ENCODE results near the gene ANKRD33B. TPM values are rescaled to one million over a fixed set of nuclear protein-coding genes. Genes with fewer than 3 reads are reported as not detected.

Gene ANKRD33B
- total RNA-seq, 1 experiment from 2014 or later: 3.1 TPM

DNA sequence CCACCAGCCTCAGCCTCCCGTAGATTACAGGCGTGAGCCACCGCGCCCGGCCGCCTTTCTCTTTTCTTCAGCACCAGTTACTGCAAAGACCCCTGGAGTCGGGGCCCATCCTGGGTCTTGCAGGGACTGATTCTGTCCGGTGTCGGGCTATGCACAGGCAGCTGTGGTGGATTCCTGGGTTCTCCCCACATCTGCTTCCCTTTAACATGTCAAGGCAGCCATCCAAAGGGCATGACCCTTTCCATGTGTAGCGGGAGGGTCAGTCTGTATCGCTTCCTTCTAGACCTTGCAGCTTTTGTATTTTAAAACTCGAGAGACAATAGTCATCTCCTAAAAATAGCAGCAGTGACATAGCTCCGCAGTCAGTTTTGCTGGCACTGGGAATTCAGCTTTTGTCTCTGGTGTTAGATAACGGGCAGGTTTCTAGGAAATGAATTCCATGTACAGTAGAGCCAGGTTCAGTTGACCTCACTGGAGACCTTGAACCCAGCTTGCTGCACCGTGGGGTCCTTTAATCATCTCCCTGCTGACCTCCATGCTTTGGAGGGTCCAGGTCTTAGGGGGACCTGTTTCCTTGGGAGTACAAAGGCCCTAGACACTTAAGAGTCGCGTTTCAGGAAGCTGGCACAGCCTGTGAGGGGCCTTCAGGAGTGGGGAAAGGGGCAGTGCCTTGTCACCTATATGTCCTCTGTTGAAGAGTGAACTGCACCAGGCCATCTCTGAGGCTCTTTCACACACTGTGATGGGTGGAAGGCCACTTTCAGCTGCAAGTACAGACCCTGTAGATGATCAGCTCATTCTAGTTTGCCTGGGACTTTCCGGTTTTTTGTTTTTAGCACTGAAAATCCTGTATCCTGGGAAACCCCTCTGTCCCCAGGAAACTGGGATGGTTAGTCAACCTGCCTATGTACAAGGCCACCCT is 13.8 kb downstream of the ANKRD33B start:
- H3K9me3 Mint-ChIP-seq (ENCODE audit: unreplicated experiment): no peaks in the 10 kb centered on the region
- no TSS peak for BruUV-seq (replicated peaks)
- no peak overlapping the region for H3K27ac Mint-ChIP-seq (ENCODE audit: low read depth, unreplicated experiment)
- TF ChIP-seq, protein P1, sequence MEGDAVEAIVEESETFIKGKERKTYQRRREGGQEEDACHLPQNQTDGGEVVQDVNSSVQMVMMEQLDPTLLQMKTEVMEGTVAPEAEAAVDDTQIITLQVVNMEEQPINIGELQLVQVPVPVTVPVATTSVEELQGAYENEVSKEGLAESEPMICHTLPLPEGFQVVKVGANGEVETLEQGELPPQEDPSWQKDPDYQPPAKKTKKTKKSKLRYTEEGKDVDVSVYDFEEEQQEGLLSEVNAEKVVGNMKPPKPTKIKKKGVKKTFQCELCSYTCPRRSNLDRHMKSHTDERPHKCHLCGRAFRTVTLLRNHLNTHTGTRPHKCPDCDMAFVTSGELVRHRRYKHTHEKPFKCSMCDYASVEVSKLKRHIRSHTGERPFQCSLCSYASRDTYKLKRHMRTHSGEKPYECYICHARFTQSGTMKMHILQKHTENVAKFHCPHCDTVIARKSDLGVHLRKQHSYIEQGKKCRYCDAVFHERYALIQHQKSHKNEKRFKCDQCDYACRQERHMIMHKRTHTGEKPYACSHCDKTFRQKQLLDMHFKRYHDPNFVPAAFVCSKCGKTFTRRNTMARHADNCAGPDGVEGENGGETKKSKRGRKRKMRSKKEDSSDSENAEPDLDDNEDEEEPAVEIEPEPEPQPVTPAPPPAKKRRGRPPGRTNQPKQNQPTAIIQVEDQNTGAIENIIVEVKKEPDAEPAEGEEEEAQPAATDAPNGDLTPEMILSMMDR (IDR thresholded peaks at IDR 0.05; ENCODE audit: unreplicated experiment): no peak
- peaks cover 8% of the 10 kb centered on the region for H3K4me1 Mint-ChIP-seq (ENCODE audit: insufficient read depth, unreplicated experiment)
- no peaks in the 10 kb centered on the region for H3K36me3 Mint-ChIP-seq (ENCODE audit: insufficient read depth, unreplicated experiment)
- ChIA-PET CTCF (interaction anchor here (0.6 to 1.3 kb wide), 5 partner anchors 11 to 116 kb away, joined by 3 to 4 read pairs (median 4); no protein-coding TSS in a partner anchor), POLR2A (no interaction called here)
- no peak overlapping the region for H3K4me3 Mint-ChIP-seq (ENCODE audit: unreplicated experiment)
- intact Hi-C loops (cut with micrococcal nuclease): no loop called here
- no peak for DNase-seq (ENCODE audit: unreplicated experiment)
- H3K27me3 Mint-ChIP-seq (ENCODE audit: insufficient read depth, unreplicated experiment): no peaks in the 10 kb centered on the region

DNA sequence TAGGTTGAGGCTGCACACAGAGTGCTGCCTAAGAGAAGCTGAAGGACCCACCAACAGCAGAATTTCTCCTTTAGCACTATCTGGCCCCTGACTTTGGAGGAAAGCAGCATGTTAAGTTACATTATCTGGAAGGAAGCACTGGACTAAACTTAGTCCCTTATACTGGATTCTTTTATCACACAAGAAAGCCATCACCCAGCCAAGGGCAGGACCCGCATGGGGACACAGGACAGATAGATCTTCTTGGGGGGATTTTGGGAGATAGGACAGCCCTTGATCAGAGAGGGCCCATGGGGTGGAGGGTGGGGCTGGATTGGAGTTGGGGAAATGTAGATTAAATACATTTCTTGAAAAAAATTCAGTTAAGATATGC is 14.4 kb downstream of the ANKRD33B start:
- Mint-ChIP-seq H3K36me3 (ENCODE audit: insufficient read depth, unreplicated experiment) (no peaks in the 10 kb centered on the region), H3K9me3 (ENCODE audit: unreplicated experiment) (no peaks in the 10 kb centered on the region), H3K27me3 (ENCODE audit: insufficient read depth, unreplicated experiment) (no peaks in the 10 kb centered on the region), H3K4me3 (ENCODE audit: unreplicated experiment) (no peak overlapping the region), H3K4me1 (ENCODE audit: insufficient read depth, unreplicated experiment) (peaks cover 8% of the 10 kb centered on the region), H3K27ac (ENCODE audit: low read depth, unreplicated experiment) (no peak overlapping the region)
- TF ChIP-seq, protein P1 (IDR thresholded peaks at IDR 0.05; ENCODE audit: unreplicated experiment): no peak
- POLR2A ChIA-PET: no interaction called here
- intact Hi-C loops (cut with micrococcal nuclease): no loop called here
- BruUV-seq (replicated peaks): no TSS peak
- CTCF ChIA-PET: no interaction called here
- DNase-seq (ENCODE audit: unreplicated experiment): no peak

DNA sequence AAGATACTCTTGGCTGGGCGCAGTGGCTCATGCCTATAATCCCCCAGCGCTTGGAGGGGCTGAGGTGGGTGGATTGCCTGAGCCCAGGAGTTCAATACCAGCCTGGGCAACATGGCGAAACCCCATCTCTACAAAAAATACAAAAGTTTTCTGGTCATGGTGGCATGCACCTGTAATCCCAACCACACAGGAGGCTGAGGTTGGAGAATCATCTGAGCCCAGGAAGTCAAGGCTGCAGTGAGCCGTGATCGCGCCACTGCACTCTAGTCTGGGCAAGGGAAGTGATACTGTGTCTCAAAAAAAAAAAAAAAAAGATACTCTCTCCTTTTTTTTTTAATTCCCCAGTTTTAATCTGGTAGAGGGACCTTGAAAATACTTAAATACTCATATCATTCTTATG is 15.0 kb downstream of the ANKRD33B start:
- ChIA-PET POLR2A (no interaction called here), CTCF (no interaction called here)
- peaks cover 8% of the 10 kb centered on the region for H3K4me1 Mint-ChIP-seq (ENCODE audit: insufficient read depth, unreplicated experiment)
- H3K9me3 Mint-ChIP-seq (ENCODE audit: unreplicated experiment): no peaks in the 10 kb centered on the region
- intact Hi-C loops (cut with micrococcal nuclease): no loop called here
- TF ChIP-seq, protein P1 (IDR thresholded peaks at IDR 0.05; ENCODE audit: unreplicated experiment): no peak
- BruUV-seq (replicated peaks): no TSS peak
- H3K36me3 Mint-ChIP-seq (ENCODE audit: insufficient read depth, unreplicated experiment): no peaks in the 10 kb centered on the region
- no peak overlapping the region for H3K27ac Mint-ChIP-seq (ENCODE audit: low read depth, unreplicated experiment)
- DNase-seq (ENCODE audit: unreplicated experiment): no peak
- no peak overlapping the region for H3K4me3 Mint-ChIP-seq (ENCODE audit: unreplicated experiment)
- H3K27me3 Mint-ChIP-seq (ENCODE audit: insufficient read depth, unreplicated experiment): no peaks in the 10 kb centered on the region

DNA sequence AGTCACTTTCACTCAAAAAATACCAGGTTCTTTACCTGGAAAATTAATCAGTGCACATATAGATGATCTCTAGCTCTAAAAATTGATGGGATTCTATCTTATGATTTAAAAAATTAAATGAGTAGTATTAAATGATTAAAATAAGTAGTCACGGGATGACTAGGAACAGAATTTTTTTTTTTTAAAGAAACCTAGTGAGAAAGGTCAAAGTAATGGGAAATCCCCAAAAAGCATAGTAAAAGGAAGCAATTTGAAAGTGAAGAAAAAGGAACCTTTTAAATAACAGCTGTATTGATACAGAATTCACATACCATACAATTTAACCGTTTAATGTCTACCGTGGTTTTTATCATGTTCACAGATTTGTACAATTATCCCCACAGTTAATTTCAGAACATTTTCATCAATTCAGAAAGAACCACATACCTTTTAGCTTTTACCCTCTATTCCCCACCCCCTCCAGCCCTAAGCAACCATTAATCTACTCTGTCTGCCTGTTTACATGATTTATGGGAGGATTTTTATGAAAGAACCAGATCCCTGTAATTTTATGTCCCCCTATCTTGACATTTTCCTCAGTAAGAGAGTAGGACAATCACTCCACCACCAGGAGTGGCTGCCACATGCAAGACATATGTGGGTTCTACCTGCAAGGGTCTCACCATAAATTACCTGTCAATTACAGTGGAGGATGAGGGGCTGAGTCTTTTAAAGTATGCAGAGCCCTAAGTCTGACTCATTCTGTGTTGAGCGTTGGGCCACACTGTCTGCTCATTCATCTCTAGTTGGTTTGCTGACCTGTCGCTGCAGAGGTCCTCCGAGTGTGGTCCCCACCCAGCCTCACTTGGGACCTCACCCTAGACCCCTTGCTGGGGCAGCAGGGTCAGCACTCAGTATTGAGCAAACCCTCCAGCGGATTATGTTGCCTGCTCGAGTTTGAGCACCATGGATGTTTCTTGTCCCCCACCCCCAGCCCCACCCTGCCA is 16.0 kb downstream of the ANKRD33B start:
- no TSS peak for BruUV-seq (replicated peaks)
- ChIA-PET CTCF (interaction anchor here (0.6 kb wide), 1 partner anchor 37 kb away, joined by 3 read pairs; no protein-coding TSS in a partner anchor), POLR2A (interaction anchor here (0.7 kb wide), 1 partner anchor 28 kb away, joined by 3 read pairs; no protein-coding TSS in a partner anchor)
- Mint-ChIP-seq H3K27me3 (ENCODE audit: insufficient read depth, unreplicated experiment) (no peaks in the 10 kb centered on the region), H3K27ac (ENCODE audit: low read depth, unreplicated experiment) (no peak overlapping the region), H3K4me1 (ENCODE audit: insufficient read depth, unreplicated experiment) (peaks cover 12% of the 10 kb centered on the region), H3K9me3 (ENCODE audit: unreplicated experiment) (no peaks in the 10 kb centered on the region), H3K36me3 (ENCODE audit: insufficient read depth, unreplicated experiment) (no peaks in the 10 kb centered on the region), H3K4me3 (ENCODE audit: unreplicated experiment) (no peak overlapping the region)
- intact Hi-C loops (cut with micrococcal nuclease): no loop called here
- no peak for DNase-seq (ENCODE audit: unreplicated experiment)
- TF ChIP-seq, protein P1 (IDR thresholded peaks at IDR 0.05; ENCODE audit: unreplicated experiment): no peak
